Measurements from ENCODE around the gene CCDC186.

DNA sequence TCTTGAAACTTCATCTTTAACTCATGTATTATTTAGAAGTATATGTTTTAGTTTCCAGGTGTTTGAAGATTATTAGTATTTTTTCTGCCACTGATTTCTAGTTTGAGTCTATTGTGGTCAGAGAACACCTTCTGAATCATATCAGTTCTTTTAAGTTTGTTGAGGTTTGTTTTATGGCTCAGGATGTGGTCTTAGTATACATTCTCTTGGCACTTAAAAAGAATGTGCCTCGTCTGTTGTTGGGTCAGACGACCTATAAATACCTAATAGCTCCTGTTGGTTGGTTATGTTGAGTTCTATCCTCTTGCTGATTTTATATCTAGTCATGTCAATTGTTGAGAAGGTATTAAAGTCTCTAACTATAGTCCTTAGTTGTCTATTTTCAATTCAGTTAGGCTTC is 21.1 kb upstream of the CCDC186 start:
- TF ChIP-seq, protein P1, sequence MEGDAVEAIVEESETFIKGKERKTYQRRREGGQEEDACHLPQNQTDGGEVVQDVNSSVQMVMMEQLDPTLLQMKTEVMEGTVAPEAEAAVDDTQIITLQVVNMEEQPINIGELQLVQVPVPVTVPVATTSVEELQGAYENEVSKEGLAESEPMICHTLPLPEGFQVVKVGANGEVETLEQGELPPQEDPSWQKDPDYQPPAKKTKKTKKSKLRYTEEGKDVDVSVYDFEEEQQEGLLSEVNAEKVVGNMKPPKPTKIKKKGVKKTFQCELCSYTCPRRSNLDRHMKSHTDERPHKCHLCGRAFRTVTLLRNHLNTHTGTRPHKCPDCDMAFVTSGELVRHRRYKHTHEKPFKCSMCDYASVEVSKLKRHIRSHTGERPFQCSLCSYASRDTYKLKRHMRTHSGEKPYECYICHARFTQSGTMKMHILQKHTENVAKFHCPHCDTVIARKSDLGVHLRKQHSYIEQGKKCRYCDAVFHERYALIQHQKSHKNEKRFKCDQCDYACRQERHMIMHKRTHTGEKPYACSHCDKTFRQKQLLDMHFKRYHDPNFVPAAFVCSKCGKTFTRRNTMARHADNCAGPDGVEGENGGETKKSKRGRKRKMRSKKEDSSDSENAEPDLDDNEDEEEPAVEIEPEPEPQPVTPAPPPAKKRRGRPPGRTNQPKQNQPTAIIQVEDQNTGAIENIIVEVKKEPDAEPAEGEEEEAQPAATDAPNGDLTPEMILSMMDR (IDR thresholded peaks at IDR 0.05 in 8 of 11, conservative IDR thresholded peaks at IDR 0.05 in 3 of 11) = no peak
- TF ChIP-seq POLR2AphosphoS5 (IDR thresholded peaks at IDR 0.05) = no peak
